OCI-LY1 (cell line): Measurements from ENCODE around the gene GABBR2.

ENCODE experiments used
- H2AFZ ChIP-seq: fragments of 200-600 bp; sonication (generic), shearing (Covaris generic); 2 replicates; pipeline ENCODE4 v1.6.0; 2014; ENCODE audit warnings: antibody characterized with exemption, mild to moderate bottlenecking, low read length
- H3F3A ChIP-seq: fragments of 200-600 bp; sonication (generic), shearing (Covaris generic); 2 replicates; pipeline ENCODE4 v1.6.0; 2014; ENCODE audit warnings: mild to moderate bottlenecking, antibody characterized with exemption, low read length, moderate library complexity; ENCODE audit not compliant: insufficient read depth
- H3K27ac ChIP-seq: fragments of 200-600 bp; sonication (generic); 2 replicates; pipeline ENCODE4 v1.5.1; 2014; ENCODE audit warnings: low read length, mixed run types, mild to moderate bottlenecking, low read depth; ENCODE audit not compliant: poor library complexity, severe bottlenecking
- H3K27me3 ChIP-seq: fragments of 200-600 bp; sonication (generic); 2 replicates; pipeline ENCODE4 v1.6.0; 2014; ENCODE audit warnings: antibody characterized with exemption, mild to moderate bottlenecking, low read length, moderate library complexity; ENCODE audit not compliant: insufficient read depth
- H3K36me3 ChIP-seq: fragments of 200-600 bp; sonication (generic); 2 replicates; pipeline ENCODE4 v1.6.1; 2014; ENCODE audit warnings: mild to moderate bottlenecking, antibody characterized with exemption, low read length, moderate library complexity, mixed read lengths; ENCODE audit not compliant: insufficient read depth
- H3K4me1 ChIP-seq: fragments of 200-600 bp; sonication (generic); 2 replicates; pipeline ENCODE4 v1.5.1; 2014; ENCODE audit warnings: mild to moderate bottlenecking, low read length, moderate library complexity; ENCODE audit not compliant: insufficient read depth, severe bottlenecking
- H3K4me2 ChIP-seq: fragments of 200-600 bp; sonication (generic), shearing (Covaris generic); 2 replicates; pipeline ENCODE4 v1.6.1; 2014; ENCODE audit warnings: low read length
- H3K4me3 ChIP-seq: fragments of 200-600 bp; sonication (generic); 2 replicates; pipeline ENCODE4 v1.5.1; 2014; ENCODE audit warnings: low read length, low read depth, mild to moderate bottlenecking, mixed read lengths; ENCODE audit not compliant: poor library complexity, severe bottlenecking
- H3K79me2 ChIP-seq: fragments of 200-600 bp; shearing (Covaris generic); 2 replicates; pipeline ENCODE4 v1.6.1; 2016; ENCODE audit warnings: mixed run types, low read length, mixed read lengths; ENCODE audit not compliant: insufficient read depth
- H3K9ac ChIP-seq: fragments of 200-600 bp; sonication (generic), shearing (Covaris generic); 2 replicates; pipeline ENCODE4 v1.6.1; 2014; ENCODE audit warnings: mild to moderate bottlenecking, low read length, mixed read lengths
- H3K9me2 ChIP-seq: fragments of 200-600 bp; sonication (generic), shearing (Covaris generic); 2 replicates; pipeline ENCODE4 v1.6.1; 2014; ENCODE audit warnings: low read depth, mild to moderate bottlenecking, low read length, mixed read lengths
- H3K9me3 ChIP-seq: fragments of 200-600 bp; shearing (Covaris generic); 2 replicates; pipeline ENCODE4 v1.6.1; 2014; ENCODE audit warnings: low read length, mixed read lengths
- H4K20me1 ChIP-seq: fragments of 200-600 bp; sonication (generic), shearing (Covaris generic); 2 replicates; pipeline ENCODE4 v1.6.0; 2016; ENCODE audit warnings: mild to moderate bottlenecking, low read length; ENCODE audit not compliant: insufficient read depth
- CTCF ChIP-seq: fragments of 200-600 bp; sonication (generic), shearing (Covaris generic); IDR thresholded peaks from 2 replicates; pipeline ENCODE4 v1.5.1; 2017; ENCODE audit warnings: mild to moderate bottlenecking, antibody characterized with exemption, low read length, moderate library complexity, mixed read lengths
- EZH2 ChIP-seq: fragments of 200-600 bp; sonication (generic), shearing (Covaris generic); IDR thresholded peaks from 2 replicates; pipeline ENCODE4 v1.8.0; 2017; ENCODE audit warnings: borderline replicate concordance, mixed run types, mild to moderate bottlenecking, antibody characterized with exemption, low read length, moderate library complexity, mixed read lengths

The GABBR2 gene

GRCh38 chr9:98652741-98653140 lies 56.0 kb downstream of the GABBR2 start:
- no peak overlapping the region for H3K4me3 ChIP-seq
- no peak overlapping the region for H3K4me2 ChIP-seq
- no peak overlapping the region for H3K27ac ChIP-seq
- H3K9me3 ChIP-seq, result no peaks in the 10 kb centered on the region
- H2AFZ ChIP-seq, result no peak overlapping the region
- TF ChIP-seq CTCF (no peak), EZH2 (no peak)
- H3K36me3 ChIP-seq, result no peaks in the 10 kb centered on the region
- no peaks in the 10 kb centered on the region for H3K27me3 ChIP-seq
- H3K79me2 ChIP-seq, result no peaks in the 10 kb centered on the region
- H3K9ac ChIP-seq, result no peak overlapping the region
- no peaks in the 10 kb centered on the region for H4K20me1 ChIP-seq
- no peaks in the 10 kb centered on the region for H3K9me2 ChIP-seq
- no peaks in the 10 kb centered on the region for H3K4me1 ChIP-seq
- no peaks in the 10 kb centered on the region for H3F3A ChIP-seq

GRCh38 chr9:98652302-98652701 lies 56.4 kb downstream of the GABBR2 start:
- no peaks in the 10 kb centered on the region for H3F3A ChIP-seq
- H3K9me2 ChIP-seq, result no peaks in the 10 kb centered on the region
- H3K27ac ChIP-seq, result no peak overlapping the region
- no peaks in the 10 kb centered on the region for H3K9me3 ChIP-seq
- no peak for TF ChIP-seq CTCF
- TF ChIP-seq EZH2, result no peak
- H4K20me1 ChIP-seq, result no peaks in the 10 kb centered on the region
- H3K9ac ChIP-seq, result no peak overlapping the region
- no peaks in the 10 kb centered on the region for H3K4me1 ChIP-seq
- H2AFZ ChIP-seq, result no peak overlapping the region
- H3K4me3 ChIP-seq, result no peak overlapping the region
- H3K27me3 ChIP-seq, result no peaks in the 10 kb centered on the region
- H3K36me3 ChIP-seq, result no peaks in the 10 kb centered on the region
- no peak overlapping the region for H3K4me2 ChIP-seq
- no peaks in the 10 kb centered on the region for H3K79me2 ChIP-seq

- no peaks in the 10 kb centered on the region for H3K79me2 ChIP-seq
- H3K27ac ChIP-seq, result no peak overlapping the region
- H3K36me3 ChIP-seq, result no peaks in the 10 kb centered on the region
- no peak overlapping the region for H3K4me2 ChIP-seq
- H2AFZ ChIP-seq, result no peak overlapping the region
- H3K27me3 ChIP-seq, result no peaks in the 10 kb centered on the region
- no peak overlapping the region for H3K9ac ChIP-seq
- H3K9me2 ChIP-seq, result no peaks in the 10 kb centered on the region
- no peaks in the 10 kb centered on the region for H3K9me3 ChIP-seq
- no peaks in the 10 kb centered on the region for H4K20me1 ChIP-seq
- TF ChIP-seq CTCF (no peak), EZH2 (no peak)
- no peaks in the 10 kb centered on the region for H3K4me1 ChIP-seq
- H3K4me3 ChIP-seq, result no peak overlapping the region
- H3F3A ChIP-seq, result no peaks in the 10 kb centered on the region
Observed at GRCh38 chr9:98647236-98647635, 61.5 kb downstream of the GABBR2 start.
